ENCODE data around the gene PODN. TPM values are rescaled to one million over a fixed set of nuclear protein-coding genes. Genes with fewer than 3 reads are reported as not detected.

The PODN gene
- total RNA-seq, 1 experiment from 2014 or later: not detected

DNA sequence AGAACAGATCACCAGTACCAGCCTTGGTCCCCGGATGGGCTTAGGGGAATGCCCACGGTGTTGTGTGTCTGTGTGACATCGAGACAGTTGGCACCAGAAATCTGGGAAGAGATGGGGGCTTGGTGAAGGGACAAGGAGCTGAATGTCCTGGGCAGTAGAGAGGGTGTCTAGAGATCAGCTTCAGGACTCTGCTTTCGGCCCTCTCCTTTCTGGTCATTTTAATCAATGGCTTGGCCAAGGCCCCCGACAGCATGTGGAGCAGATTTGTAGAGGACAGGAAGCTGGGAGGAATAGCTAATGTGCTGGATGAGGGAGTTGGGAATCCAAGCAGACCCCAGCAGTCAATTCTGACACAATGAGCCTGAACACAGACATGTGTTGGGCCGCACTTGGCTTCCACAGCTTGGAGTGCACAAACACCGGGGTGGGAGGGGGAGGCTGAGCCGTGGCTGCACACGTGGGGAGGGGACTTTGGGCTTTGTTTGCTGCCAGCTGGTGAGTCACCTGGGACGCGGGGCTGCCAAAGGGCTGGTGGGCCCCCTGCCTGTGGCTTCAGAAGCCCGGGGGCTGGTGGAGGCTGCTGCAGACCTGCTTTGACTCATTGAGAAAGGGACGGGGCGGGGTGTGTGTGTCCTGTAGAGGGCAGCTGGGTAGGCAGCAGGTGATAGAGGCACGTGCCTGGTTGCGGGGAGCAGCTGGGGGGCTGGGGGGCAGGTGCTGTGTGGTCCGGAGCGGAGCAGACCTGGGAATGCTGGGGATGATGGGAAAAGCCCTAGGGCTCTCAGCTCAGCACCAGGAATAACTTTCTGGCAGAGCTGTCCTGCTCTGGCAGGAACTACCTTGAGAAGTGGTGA, 59.5 kb downstream of the PODN start:
- Mint-ChIP-seq H3K27ac (ENCODE audit: low read depth, unreplicated experiment) (no peak overlapping the region), H3K4me3 (ENCODE audit: unreplicated experiment) (no peak overlapping the region), H3K36me3 (ENCODE audit: insufficient read depth, unreplicated experiment) (peaks cover 6% of the 10 kb centered on the region), H3K27me3 (ENCODE audit: insufficient read depth, unreplicated experiment) (no peaks in the 10 kb centered on the region), H3K4me1 (ENCODE audit: insufficient read depth, unreplicated experiment) (no peaks in the 10 kb centered on the region), H3K9me3 (ENCODE audit: unreplicated experiment) (no peaks in the 10 kb centered on the region)
- BruUV-seq (replicated peaks): no TSS peak
- intact Hi-C loops (cut with micrococcal nuclease): no loop called here
- DNase-seq (ENCODE audit: unreplicated experiment): no peak
- ChIA-PET CTCF (no interaction called here), POLR2A (no interaction called here)
- TF ChIP-seq, protein P1, sequence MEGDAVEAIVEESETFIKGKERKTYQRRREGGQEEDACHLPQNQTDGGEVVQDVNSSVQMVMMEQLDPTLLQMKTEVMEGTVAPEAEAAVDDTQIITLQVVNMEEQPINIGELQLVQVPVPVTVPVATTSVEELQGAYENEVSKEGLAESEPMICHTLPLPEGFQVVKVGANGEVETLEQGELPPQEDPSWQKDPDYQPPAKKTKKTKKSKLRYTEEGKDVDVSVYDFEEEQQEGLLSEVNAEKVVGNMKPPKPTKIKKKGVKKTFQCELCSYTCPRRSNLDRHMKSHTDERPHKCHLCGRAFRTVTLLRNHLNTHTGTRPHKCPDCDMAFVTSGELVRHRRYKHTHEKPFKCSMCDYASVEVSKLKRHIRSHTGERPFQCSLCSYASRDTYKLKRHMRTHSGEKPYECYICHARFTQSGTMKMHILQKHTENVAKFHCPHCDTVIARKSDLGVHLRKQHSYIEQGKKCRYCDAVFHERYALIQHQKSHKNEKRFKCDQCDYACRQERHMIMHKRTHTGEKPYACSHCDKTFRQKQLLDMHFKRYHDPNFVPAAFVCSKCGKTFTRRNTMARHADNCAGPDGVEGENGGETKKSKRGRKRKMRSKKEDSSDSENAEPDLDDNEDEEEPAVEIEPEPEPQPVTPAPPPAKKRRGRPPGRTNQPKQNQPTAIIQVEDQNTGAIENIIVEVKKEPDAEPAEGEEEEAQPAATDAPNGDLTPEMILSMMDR (IDR thresholded peaks at IDR 0.05; ENCODE audit: unreplicated experiment): no peak

DNA sequence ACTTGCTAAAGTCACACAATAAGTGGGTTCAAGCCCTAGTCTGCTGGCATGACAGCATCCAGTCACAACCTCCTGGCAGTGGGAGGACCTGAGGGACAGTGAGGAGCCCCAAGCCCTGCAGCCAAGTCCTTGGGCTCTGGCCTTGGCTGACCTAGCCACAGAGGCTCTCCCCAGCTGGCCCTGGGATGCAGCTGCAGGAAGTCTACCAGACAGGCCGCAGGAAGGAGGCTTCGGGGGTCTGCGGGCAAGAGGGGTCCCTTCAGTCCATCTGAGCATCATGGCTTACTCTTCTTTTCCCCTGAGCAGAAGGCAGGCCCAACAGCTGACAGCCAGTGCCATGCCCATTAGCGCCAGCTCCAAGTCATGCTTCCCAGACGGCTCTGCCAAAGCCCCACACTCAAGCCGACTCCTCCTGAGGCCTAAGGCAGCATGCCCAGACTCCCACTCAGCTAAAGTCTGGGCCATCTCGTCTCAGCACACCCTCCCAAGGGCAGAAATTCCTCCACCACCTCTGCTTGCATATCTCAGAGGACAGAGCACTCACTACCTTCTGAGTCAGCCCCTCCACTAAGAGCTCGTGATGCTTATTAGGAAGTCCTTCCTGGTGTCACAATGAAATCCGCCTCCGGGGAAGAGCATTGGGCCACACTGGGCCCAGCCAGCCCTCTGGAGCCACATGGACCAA, 60.3 kb downstream of the PODN start:
- Mint-ChIP-seq H3K27me3 (ENCODE audit: insufficient read depth, unreplicated experiment) (no peaks in the 10 kb centered on the region), H3K4me3 (ENCODE audit: unreplicated experiment) (no peak overlapping the region), H3K36me3 (ENCODE audit: insufficient read depth, unreplicated experiment) (peaks cover 6% of the 10 kb centered on the region), H3K9me3 (ENCODE audit: unreplicated experiment) (no peaks in the 10 kb centered on the region), H3K4me1 (ENCODE audit: insufficient read depth, unreplicated experiment) (no peaks in the 10 kb centered on the region), H3K27ac (ENCODE audit: low read depth, unreplicated experiment) (no peak overlapping the region)
- ChIA-PET CTCF (interaction anchor here (0.6 kb wide), 1 partner anchor 38 kb away, joined by 3 read pairs; no protein-coding TSS in a partner anchor), POLR2A (no interaction called here)
- intact Hi-C loops (cut with micrococcal nuclease): no loop called here
- no peak for DNase-seq (ENCODE audit: unreplicated experiment)
- TF ChIP-seq, protein P1 (IDR thresholded peaks at IDR 0.05; ENCODE audit: unreplicated experiment): no peak
- BruUV-seq (replicated peaks): no TSS peak

DNA sequence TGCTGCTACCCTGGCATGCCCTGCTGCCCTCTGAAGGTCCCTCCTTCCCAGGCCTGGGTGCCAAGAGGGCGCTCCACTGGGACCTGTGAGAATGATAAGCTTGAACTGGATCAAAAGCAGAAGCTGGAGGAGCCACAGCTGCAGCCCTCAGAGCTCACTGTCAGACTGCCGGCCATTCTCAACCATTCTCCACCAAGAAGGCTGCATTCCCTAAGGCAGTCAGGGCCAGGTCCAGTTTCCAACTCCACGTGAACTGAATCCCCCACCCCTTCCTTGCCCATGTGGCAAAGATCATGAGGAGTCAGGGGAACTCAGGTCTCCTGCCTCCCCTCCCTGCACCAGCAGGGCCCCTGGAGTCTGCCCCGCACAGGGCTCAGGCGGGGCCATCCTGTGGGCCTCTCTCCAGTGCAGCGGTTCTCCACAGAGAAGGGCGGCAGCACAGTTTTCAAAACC, 61.0 kb downstream of the PODN start:
- H3K36me3 Mint-ChIP-seq (ENCODE audit: insufficient read depth, unreplicated experiment): peaks cover 6% of the 10 kb centered on the region
- TF ChIP-seq, protein P1 (IDR thresholded peaks at IDR 0.05; ENCODE audit: unreplicated experiment): no peak
- ChIA-PET CTCF (no interaction called here), POLR2A (no interaction called here)
- no peak for DNase-seq (ENCODE audit: unreplicated experiment)
- no TSS peak for BruUV-seq (replicated peaks)
- H3K4me1 Mint-ChIP-seq (ENCODE audit: insufficient read depth, unreplicated experiment): no peaks in the 10 kb centered on the region
- H3K27me3 Mint-ChIP-seq (ENCODE audit: insufficient read depth, unreplicated experiment): no peaks in the 10 kb centered on the region
- H3K27ac Mint-ChIP-seq (ENCODE audit: low read depth, unreplicated experiment): no peak overlapping the region
- intact Hi-C loops (cut with micrococcal nuclease): no loop called here
- no peak overlapping the region for H3K4me3 Mint-ChIP-seq (ENCODE audit: unreplicated experiment)
- no peaks in the 10 kb centered on the region for H3K9me3 Mint-ChIP-seq (ENCODE audit: unreplicated experiment)

DNA sequence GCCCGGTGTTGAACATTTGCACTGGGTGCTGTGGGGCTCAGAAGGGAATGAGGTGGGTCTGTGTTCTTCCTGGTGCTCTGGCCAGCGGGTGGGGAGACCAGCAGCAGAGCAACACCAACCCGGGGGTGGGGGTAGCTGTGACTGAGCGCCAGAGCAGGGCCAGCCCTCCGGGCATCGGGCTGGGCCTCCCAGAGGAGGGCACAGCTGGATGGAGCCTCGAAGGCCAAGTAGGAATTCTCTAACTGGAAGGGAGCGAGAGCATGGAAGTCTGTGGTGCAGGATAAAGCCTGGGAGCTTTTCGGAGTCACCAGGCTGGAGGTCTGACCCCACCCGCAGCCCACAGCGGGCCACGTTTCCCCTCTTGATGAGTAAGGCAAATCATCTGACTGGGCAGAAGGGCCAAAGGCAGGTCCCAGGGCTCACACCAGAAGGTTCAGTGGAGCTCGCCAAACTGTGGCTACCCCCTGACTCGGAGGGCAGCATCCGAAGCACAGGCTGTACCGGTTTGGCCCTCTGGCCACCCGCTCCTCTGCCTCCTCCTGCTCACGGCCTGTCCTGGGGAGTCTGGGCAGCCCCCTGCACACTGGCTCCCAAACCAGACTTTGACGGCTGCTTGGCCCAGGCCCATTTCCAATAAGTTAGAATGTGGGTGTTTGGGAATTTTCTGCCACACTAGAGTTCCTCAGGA, 61.6 kb downstream of the PODN start:
- no peaks in the 10 kb centered on the region for H3K9me3 Mint-ChIP-seq (ENCODE audit: unreplicated experiment)
- CTCF ChIA-PET: no interaction called here
- POLR2A ChIA-PET: no interaction called here
- no peak overlapping the region for H3K4me3 Mint-ChIP-seq (ENCODE audit: unreplicated experiment)
- intact Hi-C loops (cut with micrococcal nuclease): no loop called here
- no peak overlapping the region for H3K27ac Mint-ChIP-seq (ENCODE audit: low read depth, unreplicated experiment)
- TF ChIP-seq, protein P1 (IDR thresholded peaks at IDR 0.05; ENCODE audit: unreplicated experiment): no peak
- H3K27me3 Mint-ChIP-seq (ENCODE audit: insufficient read depth, unreplicated experiment): no peaks in the 10 kb centered on the region
- H3K36me3 Mint-ChIP-seq (ENCODE audit: insufficient read depth, unreplicated experiment): peaks cover 6% of the 10 kb centered on the region
- H3K4me1 Mint-ChIP-seq (ENCODE audit: insufficient read depth, unreplicated experiment): no peaks in the 10 kb centered on the region
- no peak for DNase-seq (ENCODE audit: unreplicated experiment)
- BruUV-seq (replicated peaks): no TSS peak
